HG02943 (cell line): ENCODE results near the gene PSTK.

Experiments
- ATAC-seq: cut with Tn5 transposase; IDR thresholded peaks from one replicate; pipeline ENCODE4 v1.9.1; 2021; ENCODE audit warnings: mild to moderate bottlenecking, low read depth, moderate library complexity; ENCODE audit not compliant: unreplicated experiment

The PSTK gene

GRCh38 chr10:122990278-122990677 is 10.1 kb downstream of the PSTK start:
- no peak for ATAC-seq

- ATAC-seq, result no peak
Observed at GRCh38 chr10:122992031-122992585, 11.9 kb downstream of the PSTK start.

DNA sequence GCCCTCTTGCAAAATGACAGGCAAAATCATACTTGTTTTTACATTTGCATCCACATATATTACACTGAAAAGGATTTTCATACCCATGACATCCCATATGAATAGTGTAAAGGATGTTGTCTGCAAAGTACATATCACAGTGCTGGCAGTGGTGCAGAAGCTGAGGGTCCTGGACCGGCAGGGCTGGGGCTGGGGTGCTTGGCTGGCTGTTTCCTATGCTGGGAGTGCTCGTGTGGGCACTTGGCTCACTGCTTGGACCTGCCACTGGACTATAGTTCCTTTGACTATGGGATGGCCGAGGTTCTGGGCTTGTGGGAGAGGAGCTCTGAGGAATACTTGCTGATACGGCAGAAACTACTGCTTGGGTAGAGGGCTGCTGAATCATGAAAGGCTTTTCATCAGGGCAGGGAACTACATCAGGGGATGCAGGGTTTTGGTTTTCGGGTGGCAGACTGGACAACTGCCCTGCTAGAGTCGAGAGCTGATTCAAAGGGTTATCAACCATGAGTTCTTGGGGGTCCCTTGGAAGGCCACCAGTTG is 13.7 kb downstream of the PSTK start:
- no peak for ATAC-seq

- no peak for ATAC-seq
Observed at GRCh38 chr10:122995936-122996335, 15.7 kb downstream of the PSTK start.

GRCh38 chr10:122997864-122998263 is 17.7 kb downstream of the PSTK start:
- ATAC-seq, result no peak

DNA sequence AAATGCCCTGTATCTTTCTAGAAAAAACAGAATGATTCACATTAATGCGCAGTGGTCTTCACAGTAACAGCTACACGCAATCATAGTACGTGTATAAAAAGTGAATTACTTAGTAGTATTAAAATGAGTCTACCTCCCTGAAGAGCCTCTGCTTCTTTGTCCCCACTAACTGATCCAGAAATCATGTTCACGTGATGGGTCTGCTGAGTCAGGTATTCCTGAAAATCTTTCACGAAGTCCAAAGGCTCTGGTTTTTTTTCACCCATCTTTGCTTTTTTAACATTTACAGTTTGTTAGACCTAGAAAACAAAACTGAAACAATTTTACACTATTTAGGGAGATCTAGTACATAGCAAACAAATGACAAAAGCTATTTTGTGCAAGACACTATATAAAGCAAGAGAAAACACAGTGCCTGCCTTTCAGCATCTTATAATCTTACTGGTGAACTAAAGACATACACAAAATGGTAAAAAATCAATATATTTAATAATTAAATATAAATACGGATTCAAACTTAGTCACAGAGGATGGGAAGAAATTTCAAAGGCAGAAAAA is 18.2 kb downstream of the PSTK start:
- ATAC-seq, result no peak

DNA sequence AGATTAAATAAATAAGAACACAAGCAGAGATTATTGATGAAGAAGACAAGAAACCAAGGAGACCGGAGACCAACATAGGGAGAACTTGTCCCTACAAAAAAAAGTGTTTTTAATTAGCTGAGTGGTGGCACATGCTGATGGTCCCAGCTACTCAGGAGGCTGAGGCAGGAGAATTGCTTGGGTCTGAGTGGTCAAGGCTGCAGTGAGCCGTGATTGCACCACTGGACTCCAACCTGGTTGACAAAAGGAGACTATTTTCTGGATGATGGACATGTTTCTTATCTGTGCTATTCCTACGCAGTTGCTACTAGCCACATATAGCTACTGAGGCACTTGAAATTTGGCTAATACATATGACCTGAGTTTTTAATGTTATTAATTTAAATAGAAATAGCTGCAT is 18.7 kb downstream of the PSTK start:
- no peak for ATAC-seq

DNA sequence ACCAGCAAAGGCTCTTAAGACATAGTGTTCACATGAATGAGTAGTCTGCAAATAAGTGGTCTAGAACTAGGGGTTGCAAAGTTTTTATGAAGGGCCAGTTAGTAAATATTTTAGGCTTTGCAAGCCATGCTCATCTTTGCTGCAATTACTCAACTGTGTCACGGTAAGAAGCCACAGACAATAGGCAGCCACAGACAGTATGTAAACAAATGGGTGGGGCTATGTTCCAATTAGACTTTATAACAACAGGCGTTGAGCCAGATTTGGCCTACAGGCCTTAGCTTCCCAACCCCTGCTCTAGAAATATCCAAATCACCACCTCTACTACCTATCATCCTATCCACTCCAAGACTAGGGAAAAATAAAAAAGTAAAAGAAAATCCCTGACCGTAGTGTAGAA is 19.1 kb downstream of the PSTK start:
- ATAC-seq, result no peak

DNA sequence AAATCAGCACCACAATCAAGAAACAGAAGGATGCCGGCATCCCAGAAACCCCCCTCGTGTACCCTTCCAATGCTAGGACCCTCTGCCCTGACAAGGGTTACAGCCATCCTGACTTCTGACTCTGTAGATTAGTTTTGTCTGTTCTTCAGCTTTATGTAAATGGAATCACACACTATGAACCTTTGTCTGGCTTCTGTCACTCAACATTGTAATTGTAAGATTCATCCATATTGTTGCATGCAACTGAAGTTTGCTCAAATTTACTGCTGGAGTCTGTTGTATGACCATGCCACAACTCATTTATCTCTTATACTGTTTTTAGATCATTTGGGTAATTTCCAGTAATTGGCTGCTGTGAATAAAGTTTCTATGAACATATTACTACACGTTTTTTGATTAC is 20.0 kb downstream of the PSTK start:
- no peak for ATAC-seq

GRCh38 chr10:123001370-123001769 is 21.2 kb downstream of the PSTK start:
- no peak for ATAC-seq

GRCh38 chr10:123004298-123004697 is 24.1 kb downstream of the PSTK start:
- ATAC-seq, result no peak

GRCh38 chr10:123007558-123008354 is 27.6 kb downstream of the PSTK start:
- ATAC-seq, result peak; percentile 35

- peak; percentile 75 for ATAC-seq
Observed at GRCh38 chr10:123008355-123009104, 28.3 kb downstream of the PSTK start, which contains the start of the genes ACADSB and IKZF5. ACADSB (plus strand) TSS chr10:123009006; CDS start chr10:123009030, 24 bp downstream. IKZF5 (minus strand) TSS chr10:123008795; CDS start chr10:122998625, 10,170 bp downstream.

DNA sequence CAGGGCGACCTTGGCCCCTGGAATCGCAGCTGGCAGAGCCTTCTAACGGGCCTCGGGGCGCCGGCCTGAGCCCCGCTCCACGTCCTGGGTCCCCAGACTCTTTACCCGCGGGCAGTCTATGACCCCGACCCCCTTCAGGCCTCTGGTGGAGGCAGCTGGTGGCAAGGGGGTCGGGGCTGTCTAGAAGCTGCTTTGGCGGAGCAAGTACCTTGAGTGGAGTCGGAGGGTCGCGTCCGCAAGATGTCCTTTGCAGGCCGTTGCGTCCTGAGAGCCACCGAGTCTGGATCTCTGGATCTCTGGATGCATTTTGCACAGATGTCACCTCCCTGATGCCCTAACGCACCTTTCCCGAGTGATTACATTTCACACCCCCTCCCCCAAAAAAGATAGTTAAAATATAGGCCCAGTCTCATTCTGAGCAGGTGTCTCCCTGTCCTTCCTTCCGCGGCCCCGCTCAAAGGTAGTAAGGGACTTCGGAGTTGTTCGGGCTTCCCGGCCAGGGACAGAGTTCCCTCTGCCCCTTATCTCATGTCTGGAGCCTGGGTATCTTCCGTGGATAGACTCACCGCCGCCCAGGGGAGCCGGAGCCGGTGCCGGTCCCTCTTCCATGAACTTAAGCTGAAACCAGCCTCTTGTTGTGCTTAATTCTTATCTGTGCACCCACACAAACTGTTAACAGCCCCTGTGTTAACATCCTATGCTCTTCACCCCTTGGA is 29.1 kb downstream of the PSTK start:
- ATAC-seq, result peak; percentile 0

GRCh38 chr10:123011987-123012386 is 31.8 kb downstream of the PSTK start:
- no peak for ATAC-seq

- ATAC-seq, result no peak
Observed at GRCh38 chr10:123013456-123014419, 33.5 kb downstream of the PSTK start.

GRCh38 chr10:123014772-123015171 is 34.6 kb downstream of the PSTK start:
- no peak for ATAC-seq

- no peak for ATAC-seq
Observed at GRCh38 chr10:123016228-123016627, 36.0 kb downstream of the PSTK start.
